ENCODE measurements around the gene HS3ST2. TPM values are rescaled to one million over a fixed set of nuclear protein-coding genes. Genes with fewer than 3 reads are reported as not detected.

Gene HS3ST2
- total and polyA plus RNA-seq, 3 donors from 2014 or later: 0.87 to 4.4 (median 0.88) TPM

GRCh38 chr16:22806811-22807210, 7.2 kb upstream of the HS3ST2 start:
- H3K27ac ChIP-seq: no peak overlapping the region
- H3K4me3 ChIP-seq: no peak overlapping the region
- TF ChIP-seq, protein P1, sequence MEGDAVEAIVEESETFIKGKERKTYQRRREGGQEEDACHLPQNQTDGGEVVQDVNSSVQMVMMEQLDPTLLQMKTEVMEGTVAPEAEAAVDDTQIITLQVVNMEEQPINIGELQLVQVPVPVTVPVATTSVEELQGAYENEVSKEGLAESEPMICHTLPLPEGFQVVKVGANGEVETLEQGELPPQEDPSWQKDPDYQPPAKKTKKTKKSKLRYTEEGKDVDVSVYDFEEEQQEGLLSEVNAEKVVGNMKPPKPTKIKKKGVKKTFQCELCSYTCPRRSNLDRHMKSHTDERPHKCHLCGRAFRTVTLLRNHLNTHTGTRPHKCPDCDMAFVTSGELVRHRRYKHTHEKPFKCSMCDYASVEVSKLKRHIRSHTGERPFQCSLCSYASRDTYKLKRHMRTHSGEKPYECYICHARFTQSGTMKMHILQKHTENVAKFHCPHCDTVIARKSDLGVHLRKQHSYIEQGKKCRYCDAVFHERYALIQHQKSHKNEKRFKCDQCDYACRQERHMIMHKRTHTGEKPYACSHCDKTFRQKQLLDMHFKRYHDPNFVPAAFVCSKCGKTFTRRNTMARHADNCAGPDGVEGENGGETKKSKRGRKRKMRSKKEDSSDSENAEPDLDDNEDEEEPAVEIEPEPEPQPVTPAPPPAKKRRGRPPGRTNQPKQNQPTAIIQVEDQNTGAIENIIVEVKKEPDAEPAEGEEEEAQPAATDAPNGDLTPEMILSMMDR (IDR thresholded peaks at IDR 0.05): no peak
- TF ChIP-seq POLR2A (IDR thresholded peaks at IDR 0.05): no peak
- no peaks in the 10 kb centered on the region for H3K9me3 ChIP-seq
- no peaks in the 10 kb centered on the region for H3K27me3 ChIP-seq
- 87 to 91% methylated on average over 8 of the region's 8 CpGs for WGBS, 2 donors
- DNase-seq: no peak
- intact Hi-C loops (cut with DNase I; ENCODE audit: low total_unique reads): no loop called here
- H3K4me1 ChIP-seq: no peaks in the 10 kb centered on the region
- no peaks in the 10 kb centered on the region for H3K36me3 ChIP-seq (ENCODE audit: low read depth, missing control alignments)

- DNase-seq: no peak
- peaks cover 7% of the 10 kb centered on the region for H3K4me1 ChIP-seq
- H3K4me3 ChIP-seq: no peak overlapping the region
- H3K36me3 ChIP-seq (ENCODE audit: low read depth, missing control alignments): no peaks in the 10 kb centered on the region
- no peak overlapping the region for H3K27ac ChIP-seq
- H3K9me3 ChIP-seq: no peaks in the 10 kb centered on the region
- TF ChIP-seq, protein P1 (IDR thresholded peaks at IDR 0.05): no peak
- TF ChIP-seq POLR2A (IDR thresholded peaks at IDR 0.05): no peak
- intact Hi-C loops (cut with DNase I; ENCODE audit: low total_unique reads): no loop called here
- no peaks in the 10 kb centered on the region for H3K27me3 ChIP-seq
Observed at GRCh38 chr16:22810226-22810625, 3.7 kb upstream of the HS3ST2 start.

- H3K9me3 ChIP-seq: no peaks in the 10 kb centered on the region
- H3K36me3 ChIP-seq (ENCODE audit: low read depth, missing control alignments): no peaks in the 10 kb centered on the region
- intact Hi-C loops (cut with DNase I; ENCODE audit: low total_unique reads): no loop called here
- 0 to 1% methylated on average over 16 to 36 of the region's 59 CpGs for WGBS, 2 donors
- H3K4me3 ChIP-seq: peak overlapping the region; percentile 45 to 55
- H3K27me3 ChIP-seq: no peaks in the 10 kb centered on the region
- DNase-seq: peak; percentile 71
- peaks cover 7% of the 10 kb centered on the region for H3K4me1 ChIP-seq
- no peak for TF ChIP-seq POLR2A (IDR thresholded peaks at IDR 0.05)
- TF ChIP-seq, protein P1 (IDR thresholded peaks at IDR 0.05): peak; percentile 23 to 65 (median 60)
- H3K27ac ChIP-seq: no peak overlapping the region
Observed at GRCh38 chr16:22813223-22813947, 577 bp upstream of the HS3ST2 start.

DNA sequence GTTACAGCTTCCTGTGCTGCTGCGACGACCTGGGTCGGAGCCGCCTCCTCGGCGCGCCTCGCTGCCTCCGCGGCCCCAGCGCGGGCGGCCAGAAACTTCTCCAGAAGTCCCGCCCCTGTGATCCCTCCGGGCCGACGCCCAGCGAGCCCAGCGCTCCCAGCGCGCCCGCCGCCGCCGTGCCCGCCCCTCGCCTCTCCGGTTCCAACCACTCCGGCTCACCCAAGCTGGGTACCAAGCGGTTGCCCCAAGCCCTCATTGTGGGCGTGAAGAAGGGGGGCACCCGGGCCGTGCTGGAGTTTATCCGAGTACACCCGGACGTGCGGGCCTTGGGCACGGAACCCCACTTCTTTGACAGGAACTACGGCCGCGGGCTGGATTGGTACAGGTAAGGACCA, 746 bp downstream of the HS3ST2 start:
- no peaks in the 10 kb centered on the region for H3K36me3 ChIP-seq (ENCODE audit: low read depth, missing control alignments)
- no peak overlapping the region for H3K27ac ChIP-seq
- DNase-seq: peak; percentile 20
- no peaks in the 10 kb centered on the region for H3K27me3 ChIP-seq
- H3K4me1 ChIP-seq: peaks cover 7% of the 10 kb centered on the region
- intact Hi-C loops (cut with DNase I; ENCODE audit: low total_unique reads): no loop called here
- H3K4me3 ChIP-seq: peak overlapping the region; percentile 45 to 55
- 2% methylated on average over 28 of the region's 41 CpGs; no CpG with 5 or more reads in 1 of the 2 donors for WGBS, 2 donors
- TF ChIP-seq, protein P1 (IDR thresholded peaks at IDR 0.05): no peak
- TF ChIP-seq POLR2A (IDR thresholded peaks at IDR 0.05): no peak
- H3K9me3 ChIP-seq: no peaks in the 10 kb centered on the region

GRCh38 chr16:22815863-22816262, 1.9 kb downstream of the HS3ST2 start:
- no peak for TF ChIP-seq POLR2A (IDR thresholded peaks at IDR 0.05)
- TF ChIP-seq, protein P1 (IDR thresholded peaks at IDR 0.05): no peak
- Histone ChIP-seq H3K27me3 (no peaks in the 10 kb centered on the region), H3K4me3 (no peak overlapping the region), H3K4me1 (peaks cover 7% of the 10 kb centered on the region), H3K27ac (no peak overlapping the region), H3K36me3 (ENCODE audit: low read depth, missing control alignments) (no peaks in the 10 kb centered on the region), H3K9me3 (no peaks in the 10 kb centered on the region)
- no peak for DNase-seq
- intact Hi-C loops (cut with DNase I; ENCODE audit: low total_unique reads): no loop called here
- 59 to 71% methylated on average over 5 of the region's 5 CpGs for WGBS, 2 donors

All from testis (tissue), 3 donors.